NCI-H146 treated with DMSO at 0.1 percent for 48 hours (cell line): ENCODE measurements around the gene UBE2L3.
"Not testable (repeated sequence)": the region's sequence is repeated elsewhere in the genome, so short reads cannot be mapped to it uniquely, and the experiment has no call there.

Experiments used
- DNase-seq: peaks from one replicate; lab custom pipeline; 2025; ENCODE audit not compliant: unreplicated experiment; lab: John Stamatoyannopoulos, UW

UBE2L3 gene

GRCh38 chr22:21642584-21643448 lies 75.3 kb downstream of the UBE2L3 start:
- peak; percentile 7 for DNase-seq

GRCh38 chr22:21643533-21644357 lies 76.2 kb downstream of the UBE2L3 start:
- no peak for DNase-seq

GRCh38 chr22:21645513-21645912 lies 78.0 kb downstream of the UBE2L3 start:
- DNase-seq: not testable (repeated sequence)

- DNase-seq: peak; percentile 62
These were observed 79.4 kb downstream of the UBE2L3 start for GRCh38 chr22:21646608-21647590.

- no peak for DNase-seq
These were observed 82.8 kb downstream of the UBE2L3 start for GRCh38 chr22:21650280-21650679.

GRCh38 chr22:21650823-21651520 lies 83.5 kb downstream of the UBE2L3 start:
- DNase-seq: peak; percentile 34

- DNase-seq: peak; percentile 26
These were observed 84.1 kb downstream of the UBE2L3 start for GRCh38 chr22:21651521-21652009.

GRCh38 chr22:21652010-21652546 lies 84.6 kb downstream of the UBE2L3 start:
- no peak for DNase-seq

- no peak for DNase-seq
These were observed 85.3 kb downstream of the UBE2L3 start for GRCh38 chr22:21652547-21653545.

GRCh38 chr22:21657020-21657359 lies 89.5 kb downstream of the UBE2L3 start:
- no peak for DNase-seq

- DNase-seq: peak; percentile 58
These were observed 90.0 kb downstream of the UBE2L3 start for GRCh38 chr22:21657360-21658032.

GRCh38 chr22:21659864-21660525 lies 92.5 kb downstream of the UBE2L3 start:
- DNase-seq: no peak

- no peak for DNase-seq
These were observed 93.4 kb downstream of the UBE2L3 start for GRCh38 chr22:21660904-21661303.

GRCh38 chr22:21661991-21662390 lies 94.5 kb downstream of the UBE2L3 start:
- no peak for DNase-seq

GRCh38 chr22:21663738-21664137 lies 96.2 kb downstream of the UBE2L3 start:
- no peak for DNase-seq

GRCh38 chr22:21665047-21665851 lies 97.7 kb downstream of the UBE2L3 start:
- DNase-seq: no peak

GRCh38 chr22:21666786-21667185 lies 99.3 kb downstream of the UBE2L3 start:
- DNase-seq: no peak
